ENCODE measurements around the gene GTPBP3. TPM values are rescaled to one million over a fixed set of nuclear protein-coding genes. Genes with fewer than 3 reads are reported as not detected.
"Not testable (repeated sequence)": the region's sequence is repeated elsewhere in the genome, so short reads cannot be mapped to it uniquely, and the experiment has no call there.

The GTPBP3 gene
- total RNA-seq, 1 donor = 10.9 TPM

DNA sequence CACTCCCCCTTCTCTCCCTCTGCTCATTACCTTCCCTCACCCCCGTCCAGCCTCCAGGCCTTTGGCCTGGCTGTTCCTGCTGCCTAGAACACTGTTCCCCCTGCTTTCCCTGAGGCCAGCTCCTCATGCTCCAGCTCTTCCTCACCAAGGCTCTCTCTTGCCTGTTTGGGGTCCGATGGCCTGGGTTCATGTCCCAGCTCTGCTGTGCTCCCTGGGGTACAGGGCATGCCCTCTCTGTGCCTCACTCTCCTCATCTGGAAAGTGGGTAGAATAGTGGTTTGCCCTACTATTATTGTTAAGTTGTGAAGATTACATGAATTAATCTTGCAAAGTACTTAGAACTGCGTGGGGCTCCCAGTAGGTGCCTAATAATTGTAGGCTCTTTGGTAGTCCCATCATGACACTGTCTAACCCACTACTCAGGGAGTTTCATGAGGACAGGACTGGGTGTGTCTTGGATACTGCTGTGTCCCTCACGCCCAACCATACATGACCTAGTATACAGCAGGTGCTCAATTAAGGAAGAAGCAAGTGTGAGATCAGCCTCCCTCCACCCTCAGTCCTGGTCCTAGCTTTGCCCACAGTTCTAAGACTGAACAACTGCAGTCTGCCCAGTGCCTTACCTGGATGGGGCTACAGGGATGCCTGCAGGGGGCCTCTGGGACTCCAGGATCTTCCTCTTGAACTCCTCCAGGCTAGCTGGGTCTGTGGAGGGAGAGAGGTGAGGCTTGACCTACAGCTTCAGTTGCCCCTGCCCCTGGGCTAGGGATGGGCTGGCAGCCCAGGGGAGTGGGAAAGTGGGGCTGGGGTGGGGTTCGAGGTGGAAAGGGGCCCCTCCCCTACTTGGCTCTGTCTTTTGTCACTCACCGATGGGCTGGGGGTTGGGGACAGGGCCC is 22.8 kb downstream of the GTPBP3 start:
- TF ChIP-seq, protein P1, sequence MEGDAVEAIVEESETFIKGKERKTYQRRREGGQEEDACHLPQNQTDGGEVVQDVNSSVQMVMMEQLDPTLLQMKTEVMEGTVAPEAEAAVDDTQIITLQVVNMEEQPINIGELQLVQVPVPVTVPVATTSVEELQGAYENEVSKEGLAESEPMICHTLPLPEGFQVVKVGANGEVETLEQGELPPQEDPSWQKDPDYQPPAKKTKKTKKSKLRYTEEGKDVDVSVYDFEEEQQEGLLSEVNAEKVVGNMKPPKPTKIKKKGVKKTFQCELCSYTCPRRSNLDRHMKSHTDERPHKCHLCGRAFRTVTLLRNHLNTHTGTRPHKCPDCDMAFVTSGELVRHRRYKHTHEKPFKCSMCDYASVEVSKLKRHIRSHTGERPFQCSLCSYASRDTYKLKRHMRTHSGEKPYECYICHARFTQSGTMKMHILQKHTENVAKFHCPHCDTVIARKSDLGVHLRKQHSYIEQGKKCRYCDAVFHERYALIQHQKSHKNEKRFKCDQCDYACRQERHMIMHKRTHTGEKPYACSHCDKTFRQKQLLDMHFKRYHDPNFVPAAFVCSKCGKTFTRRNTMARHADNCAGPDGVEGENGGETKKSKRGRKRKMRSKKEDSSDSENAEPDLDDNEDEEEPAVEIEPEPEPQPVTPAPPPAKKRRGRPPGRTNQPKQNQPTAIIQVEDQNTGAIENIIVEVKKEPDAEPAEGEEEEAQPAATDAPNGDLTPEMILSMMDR (IDR thresholded peaks at IDR 0.05; ENCODE audit: extremely low read depth, low read depth, low read length) = no peak

DNA sequence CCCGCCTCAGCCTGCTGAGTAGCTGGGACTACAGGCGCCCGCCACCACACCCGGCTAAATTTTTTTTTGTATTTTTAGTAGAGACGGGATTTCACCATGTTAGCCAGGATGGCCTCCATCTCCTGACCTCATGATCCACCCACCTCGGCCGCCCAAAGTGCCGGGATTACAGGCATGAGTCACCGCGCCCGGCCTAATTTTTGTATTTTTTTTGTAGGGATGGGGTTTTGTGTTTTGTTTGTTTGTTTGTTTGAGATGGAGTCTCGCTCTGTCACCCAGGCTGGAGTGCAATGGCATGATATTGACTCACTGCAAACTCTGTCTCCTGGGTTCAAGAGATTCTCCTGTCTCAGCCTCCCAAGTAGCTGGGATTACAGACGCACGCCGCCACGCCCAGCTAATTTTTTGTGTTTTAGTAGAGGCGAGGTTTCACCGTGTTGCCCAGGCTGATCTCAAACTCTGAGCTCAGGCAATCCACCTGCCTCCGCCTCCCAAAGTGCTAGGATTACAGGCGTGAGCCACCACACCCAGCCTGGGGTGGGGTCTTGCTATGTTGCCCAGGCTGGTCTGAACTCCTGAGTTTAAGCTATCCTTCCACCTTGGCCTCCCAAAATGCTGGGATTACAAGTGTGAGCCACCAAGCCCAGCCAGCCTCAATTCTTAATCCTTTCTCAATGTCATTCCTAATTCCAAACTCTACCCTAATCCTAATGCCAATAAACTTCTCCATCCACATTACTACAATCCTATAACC is 26.7 kb downstream of the GTPBP3 start:
- not testable (repeated sequence) for H4K20me1 ChIP-seq (ENCODE audit: insufficient read depth, low read length)

More for the DNA sequence above, 22.8 kb downstream of the GTPBP3 start:
- Histone ChIP-seq H3K79me2 (ENCODE audit: insufficient read depth, low read length) (no peaks in the 10 kb centered on the region), H3K36me3 (ENCODE audit: insufficient read depth, low read length) (no peaks in the 10 kb centered on the region), H2AFZ (ENCODE audit: low read length) (no peak overlapping the region), H3K4me2 (ENCODE audit: insufficient read depth, low read length) (no peak overlapping the region), H3K27ac (ENCODE audit: low read depth, low read length) (no peak overlapping the region), H3K4me1 (ENCODE audit: insufficient read depth, low read length) (no peaks in the 10 kb centered on the region), H3K4me3 (ENCODE audit: insufficient read depth, low read length) (no peak overlapping the region), H3K27me3 (ENCODE audit: insufficient read depth, low read length) (no peaks in the 10 kb centered on the region), H4K20me1 (ENCODE audit: insufficient read depth, low read length) (no peaks in the 10 kb centered on the region), H3K9me3 (ENCODE audit: low read depth, low read length) (no peaks in the 10 kb centered on the region)
- peak; percentile 82 for DNase-seq (ENCODE audit: insufficient read length, low spot score, missing footprints)

DNA sequence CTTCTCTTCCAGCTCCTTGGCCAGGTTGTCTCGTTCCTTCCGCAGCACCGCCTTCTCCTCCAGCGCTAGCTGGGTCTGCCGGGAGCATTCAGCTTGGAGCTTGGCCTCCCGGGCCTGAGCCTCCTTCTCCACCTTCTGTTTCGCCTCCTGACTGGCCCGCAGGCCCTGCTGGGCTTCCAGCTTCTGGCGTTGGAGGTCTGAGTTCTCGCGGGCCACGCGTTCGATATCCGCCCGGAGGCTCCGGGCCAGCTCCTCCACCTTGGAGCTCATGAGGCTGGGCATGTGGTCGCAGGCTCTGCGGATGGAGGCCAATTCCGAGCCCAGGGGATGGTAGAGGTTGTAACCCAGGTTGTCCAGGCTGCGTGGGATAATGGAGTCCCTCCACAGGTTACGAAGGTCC is 28.0 kb downstream of the GTPBP3 start:
- no peaks in the 10 kb centered on the region for H3K36me3 ChIP-seq (ENCODE audit: insufficient read depth, low read length)
- no peaks in the 10 kb centered on the region for H3K4me1 ChIP-seq (ENCODE audit: insufficient read depth, low read length)
- no peaks in the 10 kb centered on the region for H3K79me2 ChIP-seq (ENCODE audit: insufficient read depth, low read length)
- TF ChIP-seq, protein P1 (IDR thresholded peaks at IDR 0.05; ENCODE audit: extremely low read depth, low read depth, low read length) = no peak
- H3K27me3 ChIP-seq (ENCODE audit: insufficient read depth, low read length) = no peaks in the 10 kb centered on the region
- peak; percentile 13 for DNase-seq (ENCODE audit: insufficient read length, low spot score, missing footprints)
- H2AFZ ChIP-seq (ENCODE audit: low read length) = no peak overlapping the region
- H3K4me2 ChIP-seq (ENCODE audit: insufficient read depth, low read length) = no peak overlapping the region
- no peaks in the 10 kb centered on the region for H4K20me1 ChIP-seq (ENCODE audit: insufficient read depth, low read length)
- no peaks in the 10 kb centered on the region for H3K9me3 ChIP-seq (ENCODE audit: low read depth, low read length)
- H3K4me3 ChIP-seq (ENCODE audit: insufficient read depth, low read length) = no peak overlapping the region
- H3K27ac ChIP-seq (ENCODE audit: low read depth, low read length) = no peak overlapping the region

More for the DNA sequence above, 26.7 kb downstream of the GTPBP3 start:
- H3K27ac ChIP-seq (ENCODE audit: low read depth, low read length); H3K36me3 ChIP-seq (ENCODE audit: insufficient read depth, low read length); H3K27me3 ChIP-seq (ENCODE audit: insufficient read depth, low read length); H3K4me1 ChIP-seq (ENCODE audit: insufficient read depth, low read length); DNase-seq (ENCODE audit: insufficient read length, low spot score, missing footprints); H3K4me3 ChIP-seq (ENCODE audit: insufficient read depth, low read length); H2AFZ ChIP-seq (ENCODE audit: low read length); H3K79me2 ChIP-seq (ENCODE audit: insufficient read depth, low read length); H3K9me3 ChIP-seq (ENCODE audit: low read depth, low read length); H3K4me2 ChIP-seq (ENCODE audit: insufficient read depth, low read length): not testable (repeated sequence)

DNA sequence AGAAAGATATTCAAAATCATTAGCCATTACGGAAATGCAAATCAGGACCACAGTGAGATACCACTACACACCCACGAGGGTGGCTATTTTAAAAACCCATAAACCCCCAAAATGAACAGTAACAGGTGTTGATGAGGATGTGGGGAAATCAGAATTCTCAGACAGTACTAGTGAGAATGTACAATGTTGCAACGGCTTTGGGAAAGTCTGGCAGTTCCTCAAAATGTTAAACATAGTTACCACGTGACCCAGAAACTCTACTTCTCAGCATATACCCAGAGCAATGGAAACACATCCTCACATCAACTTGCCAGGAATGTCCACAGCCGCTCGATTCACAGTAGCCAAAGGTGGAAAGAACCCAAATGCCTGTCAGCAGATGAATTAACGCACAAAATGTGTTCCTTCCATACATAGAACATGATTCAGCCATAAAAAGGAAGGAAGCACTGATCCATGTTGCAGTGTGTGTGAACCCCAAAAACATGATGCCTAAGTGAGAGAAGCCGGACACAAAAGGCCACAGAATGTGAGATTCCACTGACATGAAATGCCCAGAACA is 32.8 kb downstream of the GTPBP3 start:
- H3K79me2 ChIP-seq (ENCODE audit: insufficient read depth, low read length) = no peaks in the 10 kb centered on the region
- DNase-seq (ENCODE audit: insufficient read length, low spot score, missing footprints) = peak; percentile 66
- H3K9me3 ChIP-seq (ENCODE audit: low read depth, low read length) = no peaks in the 10 kb centered on the region
- H3K27me3 ChIP-seq (ENCODE audit: insufficient read depth, low read length) = no peaks in the 10 kb centered on the region
- no peaks in the 10 kb centered on the region for H3K36me3 ChIP-seq (ENCODE audit: insufficient read depth, low read length)
- H3K4me2 ChIP-seq (ENCODE audit: insufficient read depth, low read length) = no peak overlapping the region
- no peak overlapping the region for H2AFZ ChIP-seq (ENCODE audit: low read length)
- no peaks in the 10 kb centered on the region for H4K20me1 ChIP-seq (ENCODE audit: insufficient read depth, low read length)
- H3K4me1 ChIP-seq (ENCODE audit: insufficient read depth, low read length) = no peaks in the 10 kb centered on the region
- no peak overlapping the region for H3K4me3 ChIP-seq (ENCODE audit: insufficient read depth, low read length)
- no peak overlapping the region for H3K27ac ChIP-seq (ENCODE audit: low read depth, low read length)
- TF ChIP-seq, protein P1 (IDR thresholded peaks at IDR 0.05; ENCODE audit: extremely low read depth, low read depth, low read length) = no peak
